GM19455 (cell line): ENCODE measurements around the gene SPECC1.

ENCODE experiments used
- ATAC-seq: cut with Tn5 transposase; IDR thresholded peaks from one replicate; pipeline ENCODE4 v1.9.1; 2021; ENCODE audit not compliant: unreplicated experiment

Gene SPECC1

DNA sequence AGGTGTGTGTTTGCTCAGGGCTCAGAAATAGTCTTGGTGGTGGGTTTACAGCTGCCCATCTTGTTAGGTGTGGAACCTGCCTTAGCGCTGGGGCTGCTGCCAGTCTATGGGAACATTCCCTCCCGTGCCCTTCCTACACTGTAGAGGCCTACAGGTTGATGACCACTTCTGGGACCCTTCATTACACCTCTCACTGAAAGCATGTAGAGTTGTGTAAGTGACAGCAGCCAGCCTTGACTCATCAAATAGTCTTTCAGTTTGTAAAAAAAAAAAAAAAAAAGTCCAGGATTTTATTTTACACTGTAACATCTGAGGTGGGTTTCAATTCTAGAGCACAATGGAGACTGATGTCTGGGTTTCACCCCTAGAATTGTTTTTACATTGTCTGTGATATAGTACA is 193.9 kb downstream of the SPECC1 start:
- ATAC-seq = no peak

GRCh38 chr17:20203761-20204263 is 194.7 kb downstream of the SPECC1 start:
- ATAC-seq = no peak

DNA sequence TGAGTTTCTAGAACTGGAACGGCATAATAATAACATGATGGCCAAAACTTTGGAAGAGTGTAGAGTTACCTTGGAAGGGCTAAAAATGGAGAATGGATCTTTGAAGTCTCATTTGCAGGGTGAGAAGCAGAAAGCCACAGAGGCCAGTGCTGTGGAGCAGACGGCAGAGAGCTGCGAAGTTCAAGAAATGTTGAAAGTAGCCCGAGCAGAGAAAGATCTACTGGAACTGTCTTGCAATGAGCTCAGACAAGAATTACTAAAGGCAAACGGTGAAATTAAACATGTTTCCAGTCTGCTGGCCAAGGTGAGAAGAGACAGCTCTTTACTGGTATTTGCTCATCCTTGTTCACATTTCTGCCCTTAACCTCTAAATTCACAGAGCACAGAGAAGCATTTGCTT is 196.4 kb downstream of the SPECC1 start:
- ATAC-seq = no peak

DNA sequence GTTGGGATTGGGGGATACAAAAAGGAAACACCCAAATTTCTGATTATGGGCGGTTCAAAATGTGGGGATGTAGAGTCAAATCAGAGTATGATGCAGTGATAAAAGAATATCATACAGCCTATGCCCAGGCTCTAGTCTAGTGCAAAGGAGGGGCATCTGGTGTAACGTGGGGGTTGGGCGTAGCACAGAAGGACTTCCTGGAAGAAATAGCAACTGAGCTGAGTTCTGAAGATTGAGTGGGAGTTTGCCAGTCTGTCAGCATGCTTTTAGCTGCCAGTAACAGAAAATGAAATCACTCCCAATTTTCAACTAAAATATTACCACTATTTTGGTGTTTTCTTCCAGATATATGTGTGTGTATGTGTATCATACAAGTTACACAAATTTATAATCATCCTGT is 196.9 kb downstream of the SPECC1 start:
- no peak for ATAC-seq

DNA sequence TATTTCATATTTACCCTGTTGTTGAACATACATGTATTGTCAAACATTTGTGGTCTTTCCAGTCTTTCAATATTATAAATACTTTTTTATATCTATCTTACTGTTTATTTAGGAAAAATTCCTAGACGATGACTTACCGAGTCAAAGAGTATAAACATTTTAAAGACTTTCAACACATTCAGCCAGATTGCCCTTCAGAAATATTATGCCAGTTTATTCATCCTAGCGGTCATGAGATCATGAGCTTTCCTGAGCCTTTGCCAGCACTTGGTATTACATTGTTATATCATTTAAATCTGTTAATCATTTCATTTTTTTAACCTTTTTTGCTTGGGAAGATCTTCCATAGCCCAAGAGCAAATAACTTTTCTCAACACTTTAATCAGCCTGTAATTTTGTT is 197.4 kb downstream of the SPECC1 start:
- no peak for ATAC-seq

GRCh38 chr17:20207262-20207985 is 198.3 kb downstream of the SPECC1 start:
- no peak for ATAC-seq

DNA sequence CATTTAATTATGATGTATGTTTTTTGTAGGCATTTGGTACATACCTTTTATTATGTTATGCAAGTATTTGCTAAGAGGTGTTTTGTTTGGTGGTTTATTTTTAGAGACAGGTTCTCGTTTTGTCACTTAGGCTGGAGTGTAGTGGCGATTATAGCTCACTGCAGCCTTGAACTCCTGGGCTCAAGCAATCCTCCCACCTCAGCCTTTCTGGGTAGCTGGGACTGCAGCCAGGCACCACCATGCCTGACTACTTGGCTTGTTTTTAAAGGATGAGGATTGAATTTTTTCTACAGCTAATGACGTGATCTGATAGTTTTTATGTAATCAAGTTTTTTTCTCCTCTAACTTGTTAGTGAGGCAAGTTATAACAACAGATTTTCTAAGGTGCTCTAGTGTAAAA is 199.6 kb downstream of the SPECC1 start:
- ATAC-seq = no peak

GRCh38 chr17:20210180-20210579 is 201.0 kb downstream of the SPECC1 start:
- no peak for ATAC-seq

DNA sequence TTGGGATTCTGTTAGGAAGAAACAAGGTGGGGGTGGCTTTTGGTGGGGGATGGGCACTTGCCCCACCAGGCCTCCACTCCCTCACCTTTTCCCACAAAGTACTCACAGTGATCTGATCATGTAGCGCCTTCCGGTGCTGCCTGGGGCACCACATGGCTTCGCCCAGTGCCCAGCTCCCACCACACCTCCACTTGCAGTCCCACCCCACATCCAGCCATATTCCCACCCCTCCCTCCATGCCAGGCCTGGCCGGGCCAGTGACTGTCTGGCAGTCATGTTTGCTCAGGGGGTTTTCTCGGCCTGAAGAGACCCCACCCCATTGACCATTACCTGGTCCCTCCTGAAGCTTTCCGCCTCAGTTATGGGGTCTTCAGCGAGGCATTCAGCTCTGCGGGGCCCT is 201.5 kb downstream of the SPECC1 start:
- ATAC-seq = no peak

DNA sequence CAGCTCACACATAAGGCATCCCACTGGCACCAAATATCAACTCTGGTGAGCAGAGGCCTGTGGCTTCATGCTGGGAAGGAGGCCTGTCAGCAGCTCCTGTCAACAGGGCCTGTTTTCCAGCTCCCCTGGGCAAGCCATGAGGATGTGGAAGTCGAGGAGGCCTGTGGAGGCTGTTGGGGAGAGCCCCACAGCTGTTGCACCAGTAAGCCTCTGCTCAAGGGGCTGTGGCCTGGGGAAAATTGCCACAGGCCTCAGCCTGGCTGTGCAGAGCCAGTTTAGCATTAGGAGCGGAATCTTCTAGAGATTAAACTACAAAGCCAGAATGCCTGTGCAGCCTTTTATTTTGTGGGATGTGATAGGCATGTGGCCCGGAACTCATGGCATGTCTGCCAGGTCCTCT is 202.1 kb downstream of the SPECC1 start:
- ATAC-seq = no peak

DNA sequence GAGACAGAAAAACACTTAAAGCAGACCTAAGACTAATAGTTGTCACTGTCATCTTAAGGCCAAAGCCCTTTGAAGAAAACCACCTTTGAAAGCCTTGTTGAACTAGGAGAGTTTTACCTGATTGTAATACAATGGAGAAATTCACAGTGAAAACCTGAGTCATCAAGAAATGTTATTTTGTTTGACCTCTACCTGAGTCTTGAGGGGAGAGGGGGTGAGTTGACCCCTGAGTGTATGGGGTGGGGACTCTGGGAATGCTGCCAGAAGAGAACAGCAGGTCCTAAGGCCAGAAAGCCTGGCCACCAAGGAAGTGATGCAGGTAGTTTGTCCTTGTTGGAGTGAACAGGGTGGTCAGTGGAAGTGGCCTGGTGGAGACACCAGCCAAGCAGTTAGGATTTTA is 204.3 kb downstream of the SPECC1 start:
- ATAC-seq = no peak

DNA sequence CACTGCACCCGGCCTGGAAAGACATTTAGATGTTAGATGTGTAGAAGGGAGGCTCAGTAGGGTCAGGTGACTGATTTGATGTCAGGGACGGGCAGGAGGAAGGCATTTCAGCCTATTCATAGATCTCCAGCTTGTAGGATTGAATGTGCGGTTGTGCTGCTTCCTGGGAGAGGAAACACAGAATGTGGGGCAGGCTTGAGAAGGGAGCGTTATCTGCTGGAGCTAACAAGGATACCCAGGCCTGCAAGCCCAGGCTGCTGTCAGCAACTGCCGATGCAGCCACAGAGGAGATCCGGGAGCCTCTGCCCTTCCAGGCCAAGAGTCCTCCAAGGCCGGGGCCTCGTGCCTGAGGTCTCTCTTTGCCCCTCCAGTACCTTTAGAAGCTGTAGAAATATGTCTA is 205.6 kb downstream of the SPECC1 start:
- no peak for ATAC-seq

DNA sequence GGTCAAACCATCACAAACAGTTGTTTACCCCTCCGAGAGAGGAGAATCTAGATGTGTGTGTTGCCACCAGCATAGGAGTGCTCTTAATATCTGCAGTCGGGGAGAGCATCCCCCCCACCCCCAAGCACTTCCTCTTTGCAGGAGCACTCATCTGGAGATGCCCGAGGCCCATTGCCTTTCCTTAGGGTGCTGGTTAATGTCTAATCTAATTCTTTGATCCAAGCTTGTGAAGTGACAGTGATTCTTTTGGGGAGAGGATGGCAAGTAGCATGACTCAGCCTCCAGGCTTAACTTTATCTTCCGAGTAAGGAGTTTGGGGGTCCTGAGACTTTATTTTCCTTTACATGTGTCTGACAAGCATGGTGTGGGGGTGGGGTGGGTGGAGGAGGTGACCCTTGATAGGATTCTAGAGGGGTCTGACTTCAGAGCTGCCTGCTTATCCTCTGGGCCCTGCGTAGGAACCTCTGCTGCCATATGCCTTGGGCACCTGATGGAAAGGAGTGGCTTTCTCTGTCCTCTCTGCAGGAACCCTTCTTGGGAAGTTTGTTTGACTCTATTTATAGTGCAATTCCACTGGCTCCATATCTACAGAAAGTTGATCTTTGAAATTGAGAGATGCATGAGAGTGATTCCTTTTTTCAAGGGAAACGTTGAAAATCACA is 207.1 kb downstream of the SPECC1 start:
- ATAC-seq = no peak

GRCh38 chr17:20216853-20217252 is 207.7 kb downstream of the SPECC1 start:
- ATAC-seq = no peak

DNA sequence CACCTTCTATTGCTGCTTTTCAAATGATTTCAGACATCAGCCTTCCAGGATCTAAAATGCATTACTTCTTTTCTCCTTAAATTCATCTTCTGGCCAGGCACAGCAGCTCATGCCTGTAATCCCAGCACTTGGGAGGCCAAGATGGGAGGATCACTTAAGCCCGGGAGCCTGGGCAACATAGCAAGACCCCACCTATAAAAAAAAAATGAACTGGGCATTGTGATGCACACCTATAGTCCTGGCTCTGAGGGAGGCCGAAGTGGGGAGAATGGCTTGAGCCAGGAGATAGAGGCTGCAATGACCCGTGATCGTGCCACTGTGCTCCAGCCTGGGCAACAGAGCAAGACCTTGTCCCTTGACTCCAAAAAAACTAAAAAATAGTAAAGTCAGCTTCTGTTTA is 208.5 kb downstream of the SPECC1 start:
- no peak for ATAC-seq

GRCh38 chr17:20218272-20218671 is 209.1 kb downstream of the SPECC1 start:
- no peak for ATAC-seq

DNA sequence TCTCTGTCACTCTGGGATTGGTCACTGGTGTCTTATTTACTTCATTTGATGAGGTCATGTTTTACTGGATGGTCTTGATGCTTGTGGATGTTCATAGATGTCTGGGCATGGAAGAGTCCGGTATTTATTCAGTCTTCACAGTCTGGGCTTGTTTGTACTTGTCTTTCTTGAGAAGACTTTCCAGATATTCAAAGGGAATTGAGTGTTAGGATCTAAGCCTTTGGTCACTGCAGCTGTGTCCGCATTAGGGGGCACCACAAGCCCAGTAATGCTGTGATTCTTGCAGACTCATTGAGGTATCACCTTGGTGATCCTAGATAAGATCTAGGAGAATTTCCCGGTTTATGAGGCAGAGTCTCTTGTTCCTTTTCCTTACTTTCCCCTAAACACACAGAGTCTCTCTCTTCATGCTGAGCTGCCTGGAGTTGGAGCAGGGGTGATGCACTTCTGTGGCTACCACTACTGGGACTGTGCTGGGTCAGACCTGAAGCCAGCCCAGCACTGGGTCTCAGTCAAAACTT is 214.7 kb downstream of the SPECC1 start:
- ATAC-seq = no peak

- ATAC-seq = no peak
Observed at GRCh38 chr17:20224379-20224778, 215.2 kb downstream of the SPECC1 start.

DNA sequence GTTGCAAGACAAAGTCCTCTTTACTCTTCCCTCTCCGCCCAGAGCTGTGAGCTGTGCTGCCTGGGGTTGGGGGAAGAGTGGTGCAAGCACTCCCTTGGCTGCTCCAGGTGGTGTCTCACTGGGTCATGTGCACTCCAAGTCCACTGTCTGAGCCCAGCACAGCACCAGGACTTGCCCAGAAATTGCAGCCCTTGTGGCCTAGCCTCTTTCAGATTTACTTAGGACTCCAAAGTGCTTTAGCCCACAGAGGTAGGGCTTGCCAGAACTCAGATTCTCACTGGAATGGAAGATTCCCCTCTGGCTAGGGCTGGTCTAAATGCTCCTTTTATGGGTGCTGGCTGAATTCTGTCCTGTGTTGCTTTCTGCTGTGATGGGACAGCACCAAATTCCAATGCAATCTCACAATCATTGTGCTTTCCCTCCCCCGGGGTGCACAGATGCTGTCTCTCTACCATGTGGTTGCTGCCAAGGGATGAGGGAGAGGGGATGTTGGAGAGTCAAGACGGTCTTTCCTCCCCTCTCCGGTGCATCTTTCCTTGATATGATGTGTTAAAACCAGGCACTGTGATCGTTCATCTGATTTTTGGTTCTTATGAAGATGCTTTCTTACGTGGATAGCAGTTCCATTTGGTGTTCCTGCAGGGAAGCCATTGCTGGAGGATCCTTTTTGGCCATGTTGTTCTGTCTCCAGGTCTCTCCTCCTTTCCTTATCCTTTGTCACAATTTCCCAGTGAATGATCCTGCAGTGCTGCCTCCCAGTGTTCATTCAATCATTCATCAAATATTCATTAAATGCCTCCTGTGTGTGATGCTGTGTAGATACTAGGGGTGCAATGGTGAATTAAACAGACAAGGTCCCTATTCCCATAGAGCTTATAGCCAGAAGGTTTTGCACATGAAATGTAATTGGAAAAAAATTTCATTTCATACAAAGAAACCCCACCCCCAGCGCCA is 216.3 kb downstream of the SPECC1 start:
- no peak for ATAC-seq

DNA sequence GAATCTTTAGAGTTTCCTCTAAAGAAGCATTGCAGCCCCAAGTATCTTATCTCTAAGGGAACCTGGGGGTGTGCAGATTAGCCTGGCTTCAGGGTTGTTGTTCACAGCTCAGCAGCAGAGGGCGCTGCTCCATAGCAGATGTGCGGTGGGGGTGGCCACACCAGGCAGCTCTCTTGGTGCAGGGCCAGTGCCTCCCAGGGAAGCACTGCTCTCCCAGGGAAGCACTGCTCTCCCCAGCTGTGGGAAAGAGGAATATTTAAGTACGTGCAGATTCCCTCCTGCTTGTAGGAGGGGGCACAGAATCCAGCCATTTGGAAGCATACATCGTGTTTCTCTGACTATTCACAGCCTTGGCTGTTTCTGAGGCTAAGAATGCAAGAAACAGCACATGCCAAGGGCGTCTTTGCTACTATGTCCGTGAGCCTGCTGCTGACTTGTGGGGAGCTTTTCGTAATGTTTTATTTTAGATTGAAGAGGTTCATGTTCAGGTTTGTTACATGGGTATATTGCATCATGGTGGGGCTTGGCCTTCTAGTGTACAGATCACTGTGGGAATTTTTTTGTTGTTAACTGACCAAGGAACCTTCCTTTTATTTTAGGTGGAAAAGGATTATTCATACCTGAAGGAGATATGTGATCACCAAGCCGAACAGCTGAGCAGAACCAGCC is 217.8 kb downstream of the SPECC1 start:
- no peak for ATAC-seq
